GM19240 (cell line): ENCODE measurements around the gene VPS16.
A peak's percentile ranks its signal among the peaks of the same experiment; 100 is the strongest.
"Not testable (repeated sequence)": the region's sequence is repeated elsewhere in the genome, so short reads cannot be mapped to it uniquely, and the experiment has no call there.

ENCODE experiments used
- DNase-seq: peaks from one replicate; pipeline ENCODE4 v3.0.0; 2011; ENCODE audit warnings: low spot score; ENCODE audit not compliant: insufficient read length

Gene VPS16

DNA sequence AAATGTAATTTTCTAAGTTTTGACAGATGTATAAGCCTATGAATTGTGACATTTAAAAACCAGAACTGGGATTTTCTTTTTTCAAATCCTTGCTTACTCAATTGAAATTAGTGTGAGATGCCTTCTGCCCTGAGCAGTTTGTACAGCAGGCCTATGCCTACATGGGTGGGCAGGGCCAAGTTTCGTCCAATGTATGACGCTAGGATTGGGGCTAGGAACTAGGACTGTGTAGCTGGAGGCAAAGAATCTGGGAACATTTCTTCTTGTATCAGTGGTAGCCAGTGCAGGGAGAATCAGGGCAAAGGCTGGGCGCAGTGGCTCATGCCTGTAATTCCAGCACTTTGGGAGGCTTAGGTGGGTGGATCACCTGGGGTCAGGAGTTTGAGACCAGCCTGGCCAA is 28.8 kb downstream of the VPS16 start:
- DNase-seq: no peak

DNA sequence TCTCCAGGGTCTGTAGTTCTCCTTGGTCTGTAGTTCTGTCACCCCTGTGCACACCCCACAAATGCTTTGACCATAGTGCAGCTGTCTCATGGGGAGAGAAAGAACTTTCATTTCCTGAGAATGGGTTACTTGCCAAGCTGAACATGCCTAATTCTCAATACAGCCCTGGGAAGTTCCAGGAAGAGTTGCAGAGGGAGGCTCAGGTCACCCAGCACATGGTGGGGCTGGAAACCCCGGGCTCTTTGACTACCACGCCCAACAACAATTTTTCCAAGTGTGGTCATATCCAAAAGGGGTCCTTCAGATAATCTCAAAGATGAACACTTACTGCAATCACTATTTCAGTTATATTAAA is 30.5 kb downstream of the VPS16 start:
- no peak for DNase-seq

DNA sequence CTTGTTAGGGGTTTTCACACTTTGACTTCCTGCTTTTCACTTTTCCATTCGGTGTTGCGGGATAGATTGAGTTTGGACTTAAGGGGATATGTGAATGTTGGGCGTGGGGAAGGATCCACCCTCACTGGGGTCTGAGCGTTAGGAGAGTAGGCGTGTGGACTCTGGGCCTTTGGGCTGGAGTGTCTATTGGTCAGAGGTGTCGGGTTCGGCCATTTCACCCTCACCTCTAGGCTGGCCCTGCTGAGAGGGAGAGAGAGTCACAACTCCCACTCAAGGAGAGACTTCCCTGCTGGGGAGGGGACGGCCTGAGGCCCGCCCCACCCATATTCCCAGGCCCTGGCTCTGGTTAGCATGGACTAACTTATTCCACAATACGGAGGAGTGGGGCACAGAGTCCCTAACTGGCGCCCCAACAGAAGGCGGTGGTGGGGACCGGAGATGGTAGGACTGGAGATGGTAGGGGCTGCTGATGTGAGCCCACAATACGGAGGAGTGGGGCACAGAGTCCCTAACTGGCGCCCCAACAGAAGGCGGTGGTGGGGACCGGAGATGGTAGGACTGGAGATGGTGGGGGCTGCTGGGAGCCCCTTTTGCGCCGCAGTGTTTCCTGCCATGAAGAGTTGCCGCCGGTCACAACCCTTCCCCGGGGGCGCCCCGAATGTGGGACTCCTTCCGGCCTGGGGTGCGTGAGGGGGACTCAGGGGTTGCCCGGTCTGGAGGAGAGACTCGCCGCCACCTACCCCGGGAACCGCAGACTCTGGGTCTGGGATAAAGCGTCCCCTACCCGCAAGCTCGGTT is 31.3 kb downstream of the VPS16 start:
- DNase-seq: no peak

DNA sequence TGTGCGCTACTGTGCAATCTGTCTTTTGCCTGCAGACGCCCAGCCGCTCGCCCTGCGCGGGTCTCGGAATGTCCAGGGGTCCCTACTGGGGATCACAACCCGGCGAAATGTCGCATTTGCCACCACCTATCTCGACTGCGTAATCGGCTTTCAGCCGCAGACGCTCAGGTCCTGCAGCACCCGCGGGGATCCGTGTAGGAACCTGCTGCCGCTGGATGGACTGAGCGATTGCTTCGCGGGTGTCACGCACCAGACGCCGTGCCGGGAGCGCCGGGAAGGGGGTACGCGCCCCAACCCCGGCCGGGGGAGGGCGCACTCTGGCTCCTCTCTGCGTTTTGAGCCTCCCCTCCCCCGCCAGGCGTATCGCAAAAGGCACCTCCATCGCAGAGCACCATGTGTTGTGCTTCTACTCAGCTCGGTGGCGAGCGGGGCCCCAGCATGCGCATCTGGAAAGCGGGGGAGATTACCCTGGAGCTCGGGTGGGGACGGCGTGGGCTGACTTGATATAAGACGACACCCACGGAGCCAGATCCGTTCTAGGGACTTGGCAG is 32.0 kb downstream of the VPS16 start:
- DNase-seq: no peak

DNA sequence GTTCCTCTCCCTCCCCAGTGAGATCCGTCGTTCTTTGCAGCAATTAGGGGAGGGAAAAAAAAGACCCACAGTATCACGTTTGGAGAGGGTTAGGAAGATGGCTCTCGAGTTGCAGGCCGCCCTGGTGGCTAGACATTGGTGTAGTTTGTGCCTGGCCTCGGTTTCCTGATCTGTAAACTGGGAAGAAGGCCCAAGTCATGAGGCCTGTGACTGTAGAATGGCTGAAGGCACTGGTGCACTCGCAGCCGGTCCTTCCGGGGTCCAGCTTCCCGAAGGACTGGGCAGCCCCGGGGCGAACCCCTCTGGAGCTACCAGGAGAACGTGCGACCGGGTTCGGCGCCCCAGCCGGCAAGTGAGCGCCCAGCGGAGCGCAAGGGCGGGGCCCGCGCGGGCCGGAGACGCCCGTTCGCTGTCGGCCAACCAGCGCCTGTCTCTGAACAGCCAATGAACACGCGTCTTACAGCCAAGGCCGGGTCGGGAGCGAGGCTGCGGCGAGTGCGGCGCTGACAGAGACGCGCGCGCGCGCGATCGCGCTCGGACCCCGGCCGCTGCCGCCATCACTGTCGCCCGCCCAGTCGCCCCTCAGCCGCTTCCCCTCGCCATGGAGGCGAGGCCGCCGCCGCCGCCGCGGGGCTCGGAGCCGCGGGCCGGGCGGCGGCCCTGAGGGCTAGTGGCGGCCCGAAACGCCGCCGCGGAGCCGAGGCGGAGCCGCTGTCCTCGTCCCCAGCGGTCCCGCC is 32.6 kb downstream of the VPS16 start, which contains the start of gene PTPRA:
TSS of gene PTPRA (plus strand) at position 472 of the 737 bp plus-strand sequence. CDS start 90,797 bp downstream, outside the sequence.
- DNase-seq: peak; percentile 71

DNA sequence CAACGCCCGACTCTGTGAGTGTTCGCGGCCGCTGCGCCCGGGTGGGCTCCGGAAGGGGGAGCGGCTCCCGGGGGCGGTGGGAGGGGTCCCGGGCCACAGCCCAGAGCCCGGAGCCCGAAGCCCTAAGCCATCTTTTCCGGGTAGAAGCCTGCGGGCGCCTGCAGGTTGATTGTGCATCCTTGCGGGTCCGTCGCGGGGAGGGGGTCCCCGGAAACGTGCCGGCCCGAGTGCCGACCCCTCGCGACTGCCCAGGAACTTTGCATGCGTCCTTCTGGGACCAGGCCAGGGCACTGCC is 33.1 kb downstream of the VPS16 start:
- no peak for DNase-seq

DNA sequence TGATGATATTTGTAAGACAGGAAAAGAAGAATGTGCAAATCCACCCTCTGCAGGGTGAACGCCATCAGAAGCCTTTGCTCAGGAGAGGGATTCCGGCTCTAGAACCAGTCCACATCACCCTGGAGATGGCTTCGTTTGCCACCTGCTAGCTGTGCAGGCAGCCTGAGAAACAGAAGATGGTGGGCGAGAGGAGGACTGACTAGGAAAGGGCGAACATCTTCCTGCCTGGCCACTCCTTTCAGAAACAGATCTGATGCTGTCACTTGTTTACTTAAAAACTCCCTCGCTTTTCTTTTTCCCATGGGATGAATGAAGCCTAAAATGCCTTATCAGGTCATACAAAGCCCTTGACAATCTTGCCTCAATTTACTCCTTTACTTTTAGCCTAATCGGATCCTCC is 33.9 kb downstream of the VPS16 start:
- no peak for DNase-seq

DNA sequence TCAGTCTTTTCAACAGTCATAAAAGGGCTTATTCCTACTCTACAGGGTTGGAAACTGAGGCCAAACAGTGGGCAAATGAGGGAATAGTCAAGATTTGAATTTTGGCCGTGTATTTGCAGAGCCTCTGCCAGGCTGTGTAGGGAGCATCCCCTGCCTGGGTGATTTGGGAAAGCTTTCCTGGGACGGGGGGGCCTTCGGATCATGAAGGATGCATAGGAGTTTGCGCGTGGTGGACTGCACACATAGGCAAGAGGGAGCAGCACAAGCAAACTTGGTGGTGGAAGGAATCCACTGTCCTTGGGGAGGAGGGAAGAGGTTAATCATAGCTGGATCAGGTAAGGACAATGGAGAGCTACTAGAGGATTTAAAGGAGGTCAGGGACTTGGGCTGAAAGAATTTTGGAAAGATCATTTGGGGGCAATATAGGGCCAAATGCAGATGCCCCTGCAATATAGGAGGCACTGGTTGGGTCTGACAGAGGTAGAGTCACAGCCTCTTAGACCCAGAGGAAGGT is 35.2 kb downstream of the VPS16 start:
- no peak for DNase-seq

DNA sequence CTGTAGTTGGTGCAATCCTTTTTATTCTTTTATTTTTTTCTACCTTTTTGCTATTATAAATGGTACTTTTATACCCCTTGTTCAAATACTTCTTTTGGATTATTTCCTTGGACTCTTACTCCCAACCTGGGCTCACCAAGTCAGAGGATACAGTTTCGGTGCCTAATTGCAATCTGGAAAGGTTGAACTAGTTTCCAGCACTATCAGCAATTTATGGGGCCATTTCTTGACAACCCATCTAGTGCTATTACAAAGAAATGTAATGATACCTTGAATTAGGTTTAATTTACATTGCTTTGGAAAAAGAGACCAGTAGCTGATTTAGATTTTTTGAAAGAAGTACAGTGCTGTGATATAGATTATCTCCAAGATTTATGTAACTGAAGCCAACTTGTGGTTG is 38.0 kb downstream of the VPS16 start:
- no peak for DNase-seq

DNA sequence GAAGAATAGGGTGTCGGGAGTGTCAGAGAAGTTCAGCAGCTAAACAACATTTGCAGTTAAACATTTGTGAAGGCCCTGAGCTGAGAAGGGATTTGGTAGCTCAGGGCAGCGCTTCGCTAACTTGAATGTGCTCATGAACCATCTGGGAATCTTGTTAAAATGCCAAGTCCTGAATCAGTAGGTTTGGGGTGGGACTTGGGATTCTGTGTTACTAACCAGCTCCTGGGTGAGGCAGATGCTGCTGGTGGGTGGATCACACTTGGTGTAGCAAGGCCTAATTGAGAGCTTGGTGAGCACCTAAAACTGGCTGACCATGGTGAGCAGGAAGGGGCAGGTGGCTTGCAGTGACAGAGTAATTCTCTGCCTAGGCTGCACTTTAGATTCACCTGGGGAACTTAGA is 38.6 kb downstream of the VPS16 start:
- DNase-seq: no peak

DNA sequence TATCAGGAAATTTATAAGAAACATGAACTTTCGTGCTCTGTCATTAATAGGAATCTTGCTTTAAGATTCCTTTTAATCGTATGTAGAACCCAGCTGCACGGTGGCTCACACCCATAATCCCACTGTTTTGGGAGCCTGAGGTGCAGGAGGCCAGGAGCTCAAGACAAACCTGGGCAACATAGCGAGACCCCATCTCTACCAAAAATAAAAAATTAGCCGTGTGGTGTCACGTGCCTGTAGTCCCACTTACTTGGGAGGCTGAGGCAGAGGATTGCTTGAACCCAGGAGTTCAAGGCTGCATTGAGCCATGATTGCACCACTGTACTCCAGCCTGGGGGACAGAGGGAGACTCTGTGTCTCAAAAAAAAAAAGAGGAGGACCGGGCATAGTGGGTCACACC is 40.1 kb downstream of the VPS16 start:
- DNase-seq: no peak

DNA sequence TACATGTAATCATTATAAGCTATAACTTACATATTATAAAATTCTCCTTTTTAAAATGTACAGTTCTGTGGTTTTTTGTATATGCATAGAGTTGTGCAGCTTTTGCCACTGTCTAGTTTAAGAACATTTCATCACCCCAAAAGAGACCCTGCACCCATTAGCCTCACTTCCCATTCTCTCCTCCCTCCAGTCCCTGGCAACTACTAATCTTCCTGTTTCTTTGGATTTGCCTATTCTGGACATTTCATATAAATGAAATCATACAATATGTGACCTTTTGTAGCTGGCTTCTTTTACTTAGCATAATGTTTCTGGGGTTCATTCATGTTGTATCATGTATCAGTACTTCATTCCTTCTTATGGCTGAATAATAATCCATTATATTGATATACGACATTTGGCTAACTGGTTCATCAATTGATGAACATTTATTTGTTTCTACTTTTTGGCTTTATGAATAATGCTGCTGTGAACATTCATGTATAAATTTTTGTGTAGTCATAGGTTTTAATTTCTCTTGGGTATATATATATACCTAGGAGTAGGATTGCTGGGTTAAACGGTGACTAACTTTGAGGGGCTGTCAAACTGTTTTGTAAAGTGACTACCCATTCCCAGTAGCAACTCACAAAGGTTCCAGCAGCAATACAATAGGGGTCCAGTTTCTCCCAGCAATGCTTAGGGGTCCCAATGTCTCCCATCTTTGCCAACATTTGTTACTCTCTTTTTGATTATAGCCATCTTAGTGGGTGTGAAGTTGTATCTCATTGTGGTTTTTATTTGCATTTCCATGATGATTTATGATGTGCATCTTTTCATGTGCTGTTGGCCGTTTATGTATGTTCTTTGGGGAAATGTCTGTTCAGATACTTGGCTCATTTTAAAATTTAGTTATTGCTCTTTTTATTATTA is 43.4 kb downstream of the VPS16 start:
- DNase-seq: no peak

DNA sequence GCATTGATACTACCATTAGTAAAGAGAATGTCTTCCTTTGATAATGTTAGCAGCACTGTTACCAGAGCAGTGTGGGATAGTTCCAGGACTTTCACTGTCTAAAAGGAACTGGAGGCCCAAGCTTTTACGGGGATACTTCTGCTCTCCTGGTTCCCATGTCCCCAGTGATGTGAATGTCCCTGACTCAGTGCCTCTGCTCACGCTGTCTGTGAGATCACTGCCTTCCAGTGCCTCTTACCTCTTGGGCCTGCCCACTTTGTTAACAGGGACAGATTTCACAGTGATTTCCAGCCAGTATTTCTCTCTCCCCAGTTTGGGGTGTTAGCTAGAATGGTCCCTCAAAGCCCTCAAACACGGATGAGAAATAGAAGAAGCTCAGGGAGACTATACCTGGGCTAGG is 47.2 kb downstream of the VPS16 start:
- DNase-seq: no peak

DNA sequence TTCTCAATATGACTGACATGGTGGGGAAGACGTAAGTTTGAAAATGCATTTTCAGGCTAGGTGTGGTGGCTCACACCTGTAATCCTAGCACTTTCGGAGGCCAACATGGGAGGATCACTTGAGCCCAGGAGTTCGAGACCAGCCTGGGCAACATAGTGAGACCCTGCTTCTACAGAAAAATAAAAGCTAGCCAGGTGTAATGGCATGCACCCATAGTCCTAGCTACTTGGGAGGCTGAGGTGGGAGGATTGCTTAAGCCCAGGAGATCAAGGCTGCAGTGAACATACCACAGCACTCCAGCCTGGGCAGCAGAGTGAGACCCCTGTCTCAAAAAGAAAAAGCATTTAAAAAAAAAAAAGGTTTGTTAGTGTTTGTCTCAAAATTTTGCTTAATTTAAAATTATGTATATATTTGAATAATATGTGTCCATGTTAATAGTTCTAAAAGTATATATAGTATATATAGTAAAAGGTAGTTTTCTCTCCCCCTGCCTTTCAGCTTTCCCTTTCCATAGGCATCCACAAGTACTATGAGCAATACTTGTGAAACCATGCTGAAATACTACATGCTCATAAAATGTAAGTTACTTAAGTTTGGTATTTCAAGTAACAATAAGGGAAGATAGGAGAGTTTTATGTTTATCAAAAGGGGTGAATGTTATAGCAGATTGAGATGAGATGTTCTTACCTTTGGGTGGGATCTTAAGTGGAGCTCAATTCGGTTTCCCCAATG is 47.8 kb downstream of the VPS16 start:
- no peak for DNase-seq

DNA sequence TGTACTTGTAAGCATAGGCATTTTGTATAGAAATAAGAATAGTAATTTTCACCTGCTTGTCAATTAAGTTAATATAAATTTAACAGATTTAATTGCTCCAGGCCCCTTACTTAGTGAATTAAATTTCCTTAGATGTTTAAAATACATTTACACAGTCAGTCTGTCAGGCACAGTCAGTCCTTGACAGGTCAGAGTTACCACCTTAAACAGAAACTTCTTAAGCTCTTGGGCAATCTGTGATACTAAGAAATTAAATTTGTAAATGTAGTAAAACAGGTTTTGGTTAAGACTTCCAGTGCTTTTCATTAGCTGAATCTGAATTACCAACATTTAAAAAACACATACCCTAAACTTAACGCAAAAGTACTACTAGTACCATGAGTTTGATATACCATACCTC is 48.7 kb downstream of the VPS16 start:
- DNase-seq: no peak

DNA sequence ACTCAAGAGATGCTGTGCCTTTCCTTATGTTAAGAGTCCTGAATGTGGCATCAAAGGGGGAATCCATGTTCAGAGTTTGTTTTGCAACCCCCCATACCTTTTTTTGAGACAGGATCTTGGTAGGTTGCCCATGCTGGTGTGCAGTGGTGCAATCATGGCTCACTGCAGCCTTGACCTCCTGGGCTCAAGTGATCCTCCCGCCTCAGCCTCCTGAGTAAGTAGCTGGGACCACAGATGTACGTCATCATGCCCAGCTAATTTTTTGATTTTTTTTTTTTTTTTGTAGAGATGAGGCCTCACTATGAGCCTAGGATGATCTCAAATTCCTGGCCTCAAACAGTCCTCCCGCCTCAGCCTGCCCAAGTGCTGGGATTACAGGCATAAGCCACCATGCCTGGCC is 49.3 kb downstream of the VPS16 start:
- no peak for DNase-seq

DNA sequence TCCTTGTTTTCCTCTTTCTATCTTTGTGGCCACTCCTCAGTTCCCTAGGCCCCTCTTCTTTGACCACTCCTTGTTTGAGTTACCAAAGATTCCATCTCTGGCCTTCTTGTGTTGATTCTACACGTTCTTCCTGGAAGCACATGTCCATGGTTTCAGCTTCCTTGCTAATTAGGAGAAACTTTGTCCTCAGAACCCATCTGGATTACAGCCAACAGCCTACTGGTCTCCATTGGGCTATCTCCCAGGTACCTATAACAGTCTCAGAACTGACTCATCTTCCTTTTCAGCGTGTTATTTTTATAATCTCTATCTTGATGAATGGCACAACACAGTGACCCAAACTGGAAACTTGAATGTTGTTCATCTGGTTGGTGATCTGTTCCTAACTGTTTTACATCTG is 50.2 kb downstream of the VPS16 start:
- DNase-seq: no peak

DNA sequence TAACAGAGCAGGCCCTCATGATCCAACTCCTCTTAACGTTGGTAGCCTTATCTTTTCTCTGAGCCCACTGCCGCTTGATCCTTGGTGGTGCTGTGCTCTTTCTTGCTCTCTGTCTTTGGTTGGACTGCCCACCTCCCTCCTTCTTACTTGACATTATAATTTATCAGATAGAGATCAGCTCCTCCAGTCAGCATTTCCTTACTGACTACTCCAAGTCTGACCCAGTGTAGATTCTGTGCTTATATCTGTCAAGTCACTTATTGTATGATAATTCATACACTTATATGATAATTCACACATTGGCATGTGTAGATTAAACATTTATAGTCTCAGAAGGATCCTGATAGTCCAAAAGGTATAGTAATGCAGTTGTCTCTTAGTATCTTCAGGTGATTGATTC is 50.8 kb downstream of the VPS16 start:
- DNase-seq: no peak

DNA sequence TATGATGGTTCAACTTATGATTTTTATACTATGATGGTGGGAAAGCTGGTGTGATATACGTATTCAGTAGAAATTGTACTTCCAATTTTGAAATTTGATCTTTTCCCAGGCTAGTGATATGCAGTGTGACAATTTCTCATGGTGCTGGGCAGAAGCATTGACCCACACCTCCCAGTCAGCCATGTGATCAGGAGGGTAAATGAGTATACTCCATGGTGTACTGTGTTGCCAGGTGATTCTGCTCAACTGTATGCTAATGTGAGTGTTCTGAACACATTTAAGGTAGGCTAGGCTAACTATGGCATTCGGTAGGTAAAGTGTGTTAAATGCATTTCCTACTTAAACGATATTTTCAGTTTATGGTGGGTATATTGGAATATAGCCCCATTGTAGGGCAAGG is 51.8 kb downstream of the VPS16 start:
- no peak for DNase-seq

DNA sequence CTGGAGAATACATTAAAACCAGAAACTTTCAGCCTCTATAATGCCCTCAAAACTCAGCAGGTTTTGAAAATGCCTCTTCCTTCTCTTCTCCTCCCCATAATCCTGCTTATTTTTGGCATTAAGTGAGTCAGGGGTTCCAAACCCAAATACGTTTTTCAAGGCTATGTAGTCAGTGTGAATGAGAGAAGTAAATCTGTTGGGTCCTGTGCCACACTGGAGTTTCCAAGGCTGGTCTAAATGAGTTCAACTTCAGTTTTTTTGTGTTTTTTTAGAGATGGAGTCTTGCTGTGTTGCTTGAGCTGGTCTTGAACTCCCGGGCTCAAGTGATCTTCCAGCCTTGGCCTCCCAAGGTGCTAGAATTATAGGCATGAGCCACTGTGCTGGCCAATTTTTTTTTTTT is 53.7 kb downstream of the VPS16 start:
- no peak for DNase-seq

DNA sequence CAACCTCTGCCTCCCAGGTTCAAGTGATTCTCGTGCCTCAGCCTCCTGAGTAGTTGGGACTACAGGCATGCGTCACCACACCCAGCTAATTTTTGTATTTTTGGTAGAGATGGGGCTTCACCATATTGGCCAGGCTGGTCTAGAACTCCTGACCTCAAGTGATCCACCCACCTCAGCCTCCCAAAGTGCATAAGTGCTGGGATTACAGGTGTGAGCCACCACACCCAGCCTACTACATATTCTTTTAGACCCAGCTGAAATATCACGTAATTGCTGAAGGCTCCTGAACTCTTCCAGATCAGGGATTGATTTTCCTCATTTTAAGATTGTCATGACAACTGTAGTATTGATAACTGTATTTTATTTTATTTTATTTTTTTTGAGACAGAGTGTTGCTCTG is 54.6 kb downstream of the VPS16 start:
- DNase-seq: not testable (repeated sequence)
